HEK293 (cell line): ENCODE data around the gene FLNC.

Experiments
- CTCF ChIA-PET: fragments of 350-600 bp; formaldehyde crosslinking; extraction: SDS; loops from one replicate; lab custom pipeline; 2021; ENCODE audit warnings: antibody characterized with exemption; lab: Yijun Ruan, JAX
- POLR2A ChIA-PET: fragments of 300-600 bp; formaldehyde crosslinking; extraction: SDS; loops from one replicate; lab custom pipeline; 2020; ENCODE audit warnings: antibody characterized with exemption, inconsistent platforms; lab: Yijun Ruan, JAX
- H3K27ac ChIP-seq: fragments of 200-500 bp; sonication (Bioruptor generic); 2 replicates; pipeline ENCODE4 v1.5.1; 2014; ENCODE audit warnings: low read depth, low read length, control low read depth, inconsistent platforms; ENCODE audit errors: extremely low read depth
- H3K36me3 ChIP-seq, 2 experiments: fragments of 200-500 bp in 1 of 2; sonication (Bioruptor generic) in 1 of 2; 1 replicate in 1 of 2; 2 replicates in 1 of 2; pipeline ENCODE4 v1.5.1; 2014 to 2017; ENCODE audit warnings: inconsistent platforms in 2 of 2, low read length in 2 of 2; ENCODE audit not compliant: control insufficient read depth in 2 of 2, insufficient read depth in 1 of 2
- H3K4me1 ChIP-seq: fragments of 200-500 bp; sonication (Bioruptor generic); 2 replicates; pipeline ENCODE4 v1.5.1; 2014; ENCODE audit warnings: mild to moderate bottlenecking, low read length, inconsistent platforms; ENCODE audit not compliant: control insufficient read depth, insufficient read depth
- H3K4me3 ChIP-seq: 2 replicates; pipeline ENCODE4 v1.5.1; 2011; ENCODE audit warnings: low read depth, mild to moderate bottlenecking, control low read depth, low read length, moderate library complexity
- H3K9me3 ChIP-seq: fragments of 200-500 bp; sonication (Bioruptor generic); 2 replicates; pipeline ENCODE4 v1.5.1; 2014; ENCODE audit warnings: low read depth, low read length, inconsistent platforms; ENCODE audit not compliant: control insufficient read depth, insufficient read depth
- GLIS2 ChIP-seq: fragments of 450-650 bp; formaldehyde crosslinking; IDR thresholded peaks from 2 replicates; pipeline ENCODE4 v1.5.1; 2016; ENCODE audit warnings: missing biosample characterization, missing genetic modification characterization
- HOXC10 ChIP-seq: sonication (generic); formaldehyde crosslinking; IDR thresholded peaks from 2 replicates; pipeline ENCODE4 v1.8.1; 2023; ENCODE audit warnings: mild to moderate bottlenecking, missing genetic modification reagents
- SALL2 ChIP-seq: fragments of 450-650 bp; formaldehyde crosslinking; IDR thresholded peaks from 2 replicates; pipeline ENCODE4 v1.5.0; 2017; ENCODE audit warnings: missing biosample characterization, mild to moderate bottlenecking, missing genetic modification characterization, borderline replicate concordance
- WT1 ChIP-seq: fragments of 450-650 bp; formaldehyde crosslinking; IDR thresholded peaks from 2 replicates; pipeline ENCODE4 v1.5.1; 2016; ENCODE audit warnings: missing biosample characterization, missing genetic modification characterization
- ZBTB11 ChIP-seq: fragments of 450-650 bp; formaldehyde crosslinking; conservative IDR thresholded peaks from 2 replicates; pipeline ENCODE4 v1.5.1; 2016; ENCODE audit warnings: low read depth, missing biosample characterization, missing genetic modification characterization
- ZBTB17 ChIP-seq: fragments of 450-650 bp; formaldehyde crosslinking; IDR thresholded peaks from 2 replicates; pipeline ENCODE4 v1.5.1; 2016; ENCODE audit warnings: missing biosample characterization, missing genetic modification characterization
- ZBTB44 ChIP-seq: fragments of 450-650 bp; IDR thresholded peaks from 2 replicates; pipeline ENCODE4 v1.5.1; 2018; ENCODE audit warnings: missing biosample characterization, mild to moderate bottlenecking, missing genetic modification characterization
- ZFP3 ChIP-seq: fragments of 450-650 bp; formaldehyde crosslinking; IDR thresholded peaks from 2 replicates; pipeline ENCODE4 v1.5.1; 2016; ENCODE audit warnings: low read depth, missing biosample characterization, missing genetic modification characterization
- ZNF140 ChIP-seq: fragments of 450-650 bp; formaldehyde crosslinking; IDR thresholded peaks from 2 replicates; pipeline ENCODE4 v1.5.1; 2016; ENCODE audit warnings: missing biosample characterization, missing genetic modification characterization
- ZNF155 ChIP-seq: fragments of 450-650 bp; formaldehyde crosslinking; IDR thresholded peaks from 2 replicates; pipeline ENCODE4 v1.5.1; 2016; ENCODE audit warnings: missing biosample characterization, missing genetic modification characterization
- ZNF169 ChIP-seq: fragments of 450-650 bp; formaldehyde crosslinking; IDR thresholded peaks from 2 replicates; pipeline ENCODE4 v1.5.1; 2016; ENCODE audit warnings: missing biosample characterization, missing genetic modification characterization
- ZNF221 ChIP-seq: fragments of 450-650 bp; formaldehyde crosslinking; IDR thresholded peaks from 2 replicates; pipeline ENCODE4 v1.5.1; 2017; ENCODE audit warnings: missing biosample characterization, missing genetic modification characterization, borderline replicate concordance
- ZNF404 ChIP-seq: fragments of 450-650 bp; formaldehyde crosslinking; IDR thresholded peaks from 2 replicates; pipeline ENCODE4 v1.5.1; 2017; ENCODE audit warnings: missing biosample characterization, missing genetic modification characterization
- ZNF510 ChIP-seq: fragments of 450-650 bp; formaldehyde crosslinking; IDR thresholded peaks from 2 replicates; pipeline ENCODE4 v1.5.1; 2018; ENCODE audit warnings: mild to moderate bottlenecking, missing genetic modification characterization, missing biosample characterization; ENCODE audit not compliant: insufficient replicate concordance
- ZNF513 ChIP-seq: fragments of 450-650 bp; IDR thresholded peaks from 2 replicates; pipeline ENCODE4 v1.5.1; 2018; ENCODE audit warnings: missing biosample characterization, missing genetic modification characterization
- ZNF521 ChIP-seq: fragments of 450-650 bp; formaldehyde crosslinking; IDR thresholded peaks from 2 replicates; pipeline ENCODE4 v1.5.1; 2017; ENCODE audit warnings: missing biosample characterization, mild to moderate bottlenecking, missing genetic modification characterization
- ZNF623 ChIP-seq: fragments of 450-650 bp; formaldehyde crosslinking; IDR thresholded peaks from 2 replicates; pipeline ENCODE4 v1.5.1; 2016; ENCODE audit warnings: missing biosample characterization, missing genetic modification characterization
- ZNF664 ChIP-seq: fragments of 450-650 bp; formaldehyde crosslinking; IDR thresholded peaks from 2 replicates; pipeline ENCODE4 v1.5.1; 2016; ENCODE audit warnings: missing biosample characterization, missing genetic modification characterization
- ZNF776 ChIP-seq: fragments of 450-650 bp; formaldehyde crosslinking; IDR thresholded peaks from 2 replicates; pipeline ENCODE4 v1.5.0; 2017; ENCODE audit warnings: missing biosample characterization, missing genetic modification characterization, borderline replicate concordance
- ZNF792 ChIP-seq: fragments of 450-650 bp; formaldehyde crosslinking; IDR thresholded peaks from 2 replicates; pipeline ENCODE4 v1.5.1; 2016; ENCODE audit warnings: missing biosample characterization, missing genetic modification characterization
- ZSCAN16 ChIP-seq: fragments of 450-650 bp; formaldehyde crosslinking; IDR thresholded peaks from 2 replicates; pipeline ENCODE4 v1.5.1; 2016; ENCODE audit warnings: missing biosample characterization, missing genetic modification characterization
- TF ChIP-seq, protein P1 (sequence below): fragments of 450-650 bp; formaldehyde crosslinking; IDR thresholded peaks from 2 replicates; pipeline ENCODE4 v1.5.1; 2017; ENCODE audit warnings: missing biosample characterization, missing genetic modification characterization
- TF ChIP-seq, protein P2 (sequence below): fragments of 450-650 bp; formaldehyde crosslinking; IDR thresholded peaks from 2 replicates; pipeline ENCODE4 v1.5.1; 2016; ENCODE audit warnings: missing biosample characterization, missing genetic modification characterization

The FLNC gene

GRCh38 chr7:128805225-128805624, 25.0 kb upstream of the FLNC start:
- POLR2A ChIA-PET: no interaction called here
- H3K4me1 ChIP-seq: no peaks in the 10 kb centered on the region
- no peak for TF ChIP-seq ZNF140 (tag by site-specific recombination)
- no peak for TF ChIP-seq ZNF513 (tag by site-specific recombination)
- no peak for TF ChIP-seq ZBTB44
- TF ChIP-seq, protein P1, sequence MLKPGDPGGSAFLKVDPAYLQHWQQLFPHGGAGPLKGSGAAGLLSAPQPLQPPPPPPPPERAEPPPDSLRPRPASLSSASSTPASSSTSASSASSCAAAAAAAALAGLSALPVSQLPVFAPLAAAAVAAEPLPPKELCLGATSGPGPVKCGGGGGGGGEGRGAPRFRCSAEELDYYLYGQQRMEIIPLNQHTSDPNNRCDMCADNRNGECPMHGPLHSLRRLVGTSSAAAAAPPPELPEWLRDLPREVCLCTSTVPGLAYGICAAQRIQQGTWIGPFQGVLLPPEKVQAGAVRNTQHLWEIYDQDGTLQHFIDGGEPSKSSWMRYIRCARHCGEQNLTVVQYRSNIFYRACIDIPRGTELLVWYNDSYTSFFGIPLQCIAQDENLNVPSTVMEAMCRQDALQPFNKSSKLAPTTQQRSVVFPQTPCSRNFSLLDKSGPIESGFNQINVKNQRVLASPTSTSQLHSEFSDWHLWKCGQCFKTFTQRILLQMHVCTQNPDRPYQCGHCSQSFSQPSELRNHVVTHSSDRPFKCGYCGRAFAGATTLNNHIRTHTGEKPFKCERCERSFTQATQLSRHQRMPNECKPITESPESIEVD (tag by site-specific recombination): no peak
- no peak for TF ChIP-seq ZNF510 (tag by site-specific recombination)
- TF ChIP-seq HOXC10 (CRISPR knock-in tag): no peak
- TF ChIP-seq ZNF623: no peak
- no peak for TF ChIP-seq ZBTB17
- no peak for TF ChIP-seq ZFP3 (tag by site-specific recombination)
- no peak for TF ChIP-seq ZNF221 (tag by site-specific recombination)
- TF ChIP-seq ZNF169 (tag by site-specific recombination): no peak
- TF ChIP-seq, protein P2, sequence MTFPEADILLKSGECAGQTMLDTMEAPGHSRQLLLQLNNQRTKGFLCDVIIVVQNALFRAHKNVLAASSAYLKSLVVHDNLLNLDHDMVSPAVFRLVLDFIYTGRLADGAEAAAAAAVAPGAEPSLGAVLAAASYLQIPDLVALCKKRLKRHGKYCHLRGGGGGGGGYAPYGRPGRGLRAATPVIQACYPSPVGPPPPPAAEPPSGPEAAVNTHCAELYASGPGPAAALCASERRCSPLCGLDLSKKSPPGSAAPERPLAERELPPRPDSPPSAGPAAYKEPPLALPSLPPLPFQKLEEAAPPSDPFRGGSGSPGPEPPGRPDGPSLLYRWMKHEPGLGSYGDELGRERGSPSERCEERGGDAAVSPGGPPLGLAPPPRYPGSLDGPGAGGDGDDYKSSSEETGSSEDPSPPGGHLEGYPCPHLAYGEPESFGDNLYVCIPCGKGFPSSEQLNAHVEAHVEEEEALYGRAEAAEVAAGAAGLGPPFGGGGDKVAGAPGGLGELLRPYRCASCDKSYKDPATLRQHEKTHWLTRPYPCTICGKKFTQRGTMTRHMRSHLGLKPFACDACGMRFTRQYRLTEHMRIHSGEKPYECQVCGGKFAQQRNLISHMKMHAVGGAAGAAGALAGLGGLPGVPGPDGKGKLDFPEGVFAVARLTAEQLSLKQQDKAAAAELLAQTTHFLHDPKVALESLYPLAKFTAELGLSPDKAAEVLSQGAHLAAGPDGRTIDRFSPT: no peak
- no peak for TF ChIP-seq WT1 (tag by site-specific recombination)
- TF ChIP-seq GLIS2: no peak
- TF ChIP-seq ZNF776 (tag by site-specific recombination): no peak
- no peak overlapping the region for H3K4me3 ChIP-seq
- no peaks in the 10 kb centered on the region for H3K9me3 ChIP-seq
- CTCF ChIA-PET: interaction anchor here (1.2 kb wide), 1 partner anchor 78 kb away, joined by 4 read pairs; no protein-coding TSS in a partner anchor
- peaks cover 8 to 51% of the 10 kb centered on the region in 2 experiments; a peak in 2 of 3 replicates for H3K36me3 ChIP-seq
- H3K27ac ChIP-seq: no peak overlapping the region

DNA sequence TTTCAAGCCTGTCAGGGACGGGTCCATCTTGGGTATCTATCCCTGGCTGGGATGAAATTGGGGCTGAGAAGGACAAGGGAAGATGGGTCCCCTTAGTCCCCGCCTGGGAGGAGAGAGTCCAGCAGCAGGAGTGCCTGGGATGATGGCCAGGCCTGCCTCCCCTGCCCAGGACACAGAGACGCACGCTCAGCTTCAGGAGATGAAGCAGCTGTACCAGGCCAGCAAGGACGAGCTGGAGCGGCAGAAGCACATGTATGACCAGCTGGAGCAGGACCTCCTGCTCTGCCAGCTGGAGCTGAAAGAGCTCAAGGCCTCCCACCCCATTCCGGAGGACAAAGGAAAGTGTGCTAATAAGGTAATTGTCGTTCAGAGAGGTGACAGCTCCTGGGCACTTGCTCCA, 23.0 kb upstream of the FLNC start:
- Histone ChIP-seq H3K36me3 (peaks cover 8 to 54% of the 10 kb centered on the region in 2 experiments; a peak in 2 of 3 replicates), H3K4me1 (no peaks in the 10 kb centered on the region), H3K9me3 (no peaks in the 10 kb centered on the region), H3K4me3 (no peak overlapping the region), H3K27ac (no peak overlapping the region)
- ChIA-PET CTCF (interaction anchor here (0.5 to 0.7 kb wide), 2 partner anchors 11 to 255 kb away, joined by 3 read pairs; no protein-coding TSS in a partner anchor), POLR2A (interaction anchor here (0.9 kb wide), 1 partner anchor 55 kb away, joined by 3 read pairs; the partner anchor contains the start of gene ATP6V1F)
- TF ChIP-seq ZBTB11 (tag by site-specific recombination) (no peak), ZSCAN16 (no peak), ZNF664 (tag by site-specific recombination) (no peak), ZNF155 (tag by site-specific recombination) (no peak), SALL2 (tag by site-specific recombination) (no peak), ZNF404 (tag by site-specific recombination) (no peak), ZNF521 (tag by site-specific recombination) (no peak), ZNF792 (tag by site-specific recombination) (no peak)
- TF ChIP-seq, protein P2: no peak
